A549 (cell line): ENCODE measurements around the gene ANAPC15.

Experiments used
- CBX2 ChIP-seq: fragments of 200-600 bp; sonication (generic); IDR thresholded peaks from 2 replicates; pipeline ENCODE4 v1.6.1; 2016; ENCODE audit warnings: low read depth, mild to moderate bottlenecking, borderline replicate concordance
- CEBPB ChIP-seq, 2 experiments: fragments of >200 bp in 1 of 2; sonication (Bioruptor Twin) in 1 of 2; formaldehyde crosslinking in 1 of 2; IDR thresholded peaks; 2 replicates each; pipeline ENCODE4 v1.6.1; 2012 to 2016
- CHD2 ChIP-seq: fragments of 150-350 bp; IDR thresholded peaks from 2 replicates; pipeline ENCODE4 v1.6.1; 2014; ENCODE audit warnings: low read length; ENCODE audit not compliant: partially characterized antibody
- CHD4 ChIP-seq: fragments of 200-600 bp; sonication (generic); IDR thresholded peaks from 2 replicates; pipeline ENCODE4 v1.6.1; 2016; ENCODE audit warnings: antibody characterized with exemption, mild to moderate bottlenecking, borderline replicate concordance
- EHMT2 ChIP-seq: fragments of 200-600 bp; sonication (generic); IDR thresholded peaks from 2 replicates; pipeline ENCODE4 v1.6.1; 2016; ENCODE audit warnings: antibody characterized with exemption, low read depth, mild to moderate bottlenecking, moderate library complexity
- EP300 ChIP-seq, 2 experiments: fragments of >200 bp; sonication (Bioruptor Twin); formaldehyde crosslinking; IDR thresholded peaks; 2 replicates in 1 of 2; 3 replicates in 1 of 2; pipeline ENCODE4 v1.6.1; 2016 to 2017
- HDAC2 ChIP-seq: fragments of 200-600 bp; sonication (generic); IDR thresholded peaks from 2 replicates; pipeline ENCODE4 v1.6.1; 2016
- JUN ChIP-seq, 2 experiments: fragments of >200 bp; sonication (Bioruptor Twin); formaldehyde crosslinking; IDR thresholded peaks; 2 replicates in 1 of 2; 3 replicates in 1 of 2; pipeline ENCODE4 v1.6.1; 2016 to 2017
- POLR2A ChIP-seq: IDR thresholded peaks from 2 replicates; pipeline ENCODE4 v1.6.1; 2012; ENCODE audit warnings: mild to moderate bottlenecking, low read length
- RCOR1 ChIP-seq: fragments of 150-350 bp; IDR thresholded peaks from 2 replicates; pipeline ENCODE4 v1.6.1; 2014; ENCODE audit warnings: antibody characterized with exemption, low read length, low read depth
- ZFP36 ChIP-seq: fragments of 450-650 bp; IDR thresholded peaks from 2 replicates; pipeline ENCODE4 v1.6.1; 2014; ENCODE audit warnings: borderline replicate concordance; ENCODE audit not compliant: partially characterized antibody
- TF ChIP-seq, protein P1 (sequence below): IDR thresholded peaks from 2 replicates; pipeline ENCODE4 v1.6.1; 2012
- TF ChIP-seq, protein P2 (sequence below): fragments of >200 bp; sonication (Bioruptor Twin); formaldehyde crosslinking; IDR thresholded peaks from 3 replicates; pipeline ENCODE4 v1.6.1; 2016
- TF ChIP-seq, protein P3 (sequence below): fragments of >200 bp; sonication (Bioruptor Twin); formaldehyde crosslinking; IDR thresholded peaks from 3 replicates; pipeline ENCODE4 v1.5.1; 2016

DNA sequence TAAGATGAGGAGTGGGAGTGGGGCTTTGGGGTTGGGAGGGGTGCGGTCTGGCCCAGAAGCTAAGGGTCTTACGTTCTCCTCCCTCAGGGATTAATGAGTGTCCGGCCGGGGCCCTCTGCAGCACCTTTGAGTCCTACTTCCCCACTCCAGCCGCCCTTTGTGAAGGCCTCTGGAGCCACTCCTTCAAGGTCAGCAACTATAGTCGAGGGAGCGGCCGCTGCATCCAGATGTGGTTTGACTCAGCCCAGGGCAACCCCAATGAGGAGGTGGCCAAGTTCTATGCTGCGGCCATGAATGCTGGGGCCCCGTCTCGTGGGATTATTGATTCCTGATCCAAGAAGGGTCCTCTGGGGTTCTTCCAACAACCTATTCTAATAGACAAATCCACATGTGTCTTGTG, 27.0 kb upstream of the ANAPC15 start:
- TF ChIP-seq, protein P1, sequence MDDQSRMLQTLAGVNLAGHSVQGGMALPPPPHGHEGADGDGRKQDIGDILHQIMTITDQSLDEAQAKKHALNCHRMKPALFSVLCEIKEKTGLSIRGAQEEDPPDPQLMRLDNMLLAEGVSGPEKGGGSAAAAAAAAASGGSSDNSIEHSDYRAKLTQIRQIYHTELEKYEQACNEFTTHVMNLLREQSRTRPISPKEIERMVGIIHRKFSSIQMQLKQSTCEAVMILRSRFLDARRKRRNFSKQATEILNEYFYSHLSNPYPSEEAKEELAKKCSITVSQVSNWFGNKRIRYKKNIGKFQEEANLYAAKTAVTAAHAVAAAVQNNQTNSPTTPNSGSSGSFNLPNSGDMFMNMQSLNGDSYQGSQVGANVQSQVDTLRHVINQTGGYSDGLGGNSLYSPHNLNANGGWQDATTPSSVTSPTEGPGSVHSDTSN, result no peak
- TF ChIP-seq, protein P2, sequence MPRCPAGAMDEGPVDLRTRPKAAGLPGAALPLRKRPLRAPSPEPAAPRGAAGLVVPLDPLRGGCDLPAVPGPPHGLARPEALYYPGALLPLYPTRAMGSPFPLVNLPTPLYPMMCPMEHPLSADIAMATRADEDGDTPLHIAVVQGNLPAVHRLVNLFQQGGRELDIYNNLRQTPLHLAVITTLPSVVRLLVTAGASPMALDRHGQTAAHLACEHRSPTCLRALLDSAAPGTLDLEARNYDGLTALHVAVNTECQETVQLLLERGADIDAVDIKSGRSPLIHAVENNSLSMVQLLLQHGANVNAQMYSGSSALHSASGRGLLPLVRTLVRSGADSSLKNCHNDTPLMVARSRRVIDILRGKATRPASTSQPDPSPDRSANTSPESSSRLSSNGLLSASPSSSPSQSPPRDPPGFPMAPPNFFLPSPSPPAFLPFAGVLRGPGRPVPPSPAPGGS, result no peak
- TF ChIP-seq CBX2, result no peak
- TF ChIP-seq, protein P3, sequence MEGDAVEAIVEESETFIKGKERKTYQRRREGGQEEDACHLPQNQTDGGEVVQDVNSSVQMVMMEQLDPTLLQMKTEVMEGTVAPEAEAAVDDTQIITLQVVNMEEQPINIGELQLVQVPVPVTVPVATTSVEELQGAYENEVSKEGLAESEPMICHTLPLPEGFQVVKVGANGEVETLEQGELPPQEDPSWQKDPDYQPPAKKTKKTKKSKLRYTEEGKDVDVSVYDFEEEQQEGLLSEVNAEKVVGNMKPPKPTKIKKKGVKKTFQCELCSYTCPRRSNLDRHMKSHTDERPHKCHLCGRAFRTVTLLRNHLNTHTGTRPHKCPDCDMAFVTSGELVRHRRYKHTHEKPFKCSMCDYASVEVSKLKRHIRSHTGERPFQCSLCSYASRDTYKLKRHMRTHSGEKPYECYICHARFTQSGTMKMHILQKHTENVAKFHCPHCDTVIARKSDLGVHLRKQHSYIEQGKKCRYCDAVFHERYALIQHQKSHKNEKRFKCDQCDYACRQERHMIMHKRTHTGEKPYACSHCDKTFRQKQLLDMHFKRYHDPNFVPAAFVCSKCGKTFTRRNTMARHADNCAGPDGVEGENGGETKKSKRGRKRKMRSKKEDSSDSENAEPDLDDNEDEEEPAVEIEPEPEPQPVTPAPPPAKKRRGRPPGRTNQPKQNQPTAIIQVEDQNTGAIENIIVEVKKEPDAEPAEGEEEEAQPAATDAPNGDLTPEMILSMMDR, result no peak
- no peak for TF ChIP-seq JUN (IDR thresholded peaks at IDR 0.05)
- no peak for TF ChIP-seq EP300 (IDR thresholded peaks at IDR 0.05)
- no peak for TF ChIP-seq POLR2A
- TF ChIP-seq HDAC2, result no peak
- no peak for TF ChIP-seq RCOR1
- no peak for TF ChIP-seq CHD2
- no peak for TF ChIP-seq ZFP36
- TF ChIP-seq EHMT2, result no peak
- TF ChIP-seq CHD4, result no peak
- no peak for TF ChIP-seq CEBPB (IDR thresholded peaks at IDR 0.05)
